CD4-positive, alpha-beta T cell treated with Interleukin-4 for 1 hour (primary cell): ENCODE data around the gene RABL6.
"Not testable (repeated sequence)": the region's sequence is repeated elsewhere in the genome, so short reads cannot be mapped to it uniquely, and the experiment has no call there.

ENCODE experiments used
- DNase-seq, 2 donors: peaks; one replicate each; pipeline ENCODE4 v3.0.0-alpha.2; 2020 to 2022

Gene RABL6

GRCh38 chr9:136837146-136837855 lies 29.6 kb downstream of the RABL6 start:
- no peak for DNase-seq

- not testable (repeated sequence) for DNase-seq
These were observed 30.1 kb downstream of the RABL6 start for GRCh38 chr9:136837856-136838277.

- no peak for DNase-seq
These were observed 30.8 kb downstream of the RABL6 start for GRCh38 chr9:136838314-136839228.

- DNase-seq: no peak
These were observed 31.7 kb downstream of the RABL6 start for GRCh38 chr9:136839229-136840139.

GRCh38 chr9:136840140-136840876 lies 32.6 kb downstream of the RABL6 start:
- DNase-seq: no peak

GRCh38 chr9:136840877-136841645 lies 33.3 kb downstream of the RABL6 start:
- no peak for DNase-seq

GRCh38 chr9:136841646-136842379 lies 34.1 kb downstream of the RABL6 start:
- not testable (repeated sequence) for DNase-seq

- DNase-seq: peak; percentile 81 to 84
These were observed 34.7 kb downstream of the RABL6 start, which contains the start of gene AJM1 for GRCh38 chr9:136842380-136842948. Gene AJM1, plus strand, starts transcription at chr9:136842478. Its CDS starts 1,937 bp downstream, at chr9:136844415.

GRCh38 chr9:136843159-136843800 lies 35.5 kb downstream of the RABL6 start:
- not testable (repeated sequence) for DNase-seq

GRCh38 chr9:136843801-136844740 lies 36.3 kb downstream of the RABL6 start:
- DNase-seq: peak; percentile 58 to 66

GRCh38 chr9:136844761-136845464 lies 37.2 kb downstream of the RABL6 start:
- DNase-seq: peak in 1 of 2 donors; percentile 29

GRCh38 chr9:136845465-136846260 lies 37.9 kb downstream of the RABL6 start:
- no peak for DNase-seq

GRCh38 chr9:136846376-136847087 lies 38.8 kb downstream of the RABL6 start:
- DNase-seq: no peak

- DNase-seq: no peak
These were observed 39.5 kb downstream of the RABL6 start for GRCh38 chr9:136847088-136847825.

GRCh38 chr9:136847826-136848392 lies 40.2 kb downstream of the RABL6 start:
- DNase-seq: peak; percentile 70 to 76
